ENCODE data around the gene ZIC2.
"Not testable (repeated sequence)": the region's sequence is repeated elsewhere in the genome, so short reads cannot be mapped to it uniquely, and the experiment has no call there.

ZIC2 gene

DNA sequence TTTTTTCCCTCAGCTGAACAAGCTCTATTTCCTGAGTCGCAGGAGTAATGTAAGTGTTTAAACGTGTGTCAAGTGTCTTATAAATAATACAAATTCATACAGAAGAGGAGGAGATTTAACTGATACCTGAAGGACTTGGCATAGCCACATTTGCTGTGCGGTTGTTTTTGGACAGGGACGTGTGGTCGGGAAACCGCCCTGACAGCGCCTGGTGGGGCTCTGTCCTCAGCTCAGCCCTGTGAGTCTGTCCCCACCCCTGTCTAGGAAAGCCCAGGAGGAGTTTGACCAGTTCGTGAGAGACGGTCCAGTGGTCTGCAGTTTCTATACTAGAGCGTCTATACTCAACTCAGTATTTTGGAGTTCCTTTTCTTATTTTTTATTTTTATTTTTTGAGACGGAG lies 16.7 kb downstream of the ZIC2 start:
- no peaks in the 10 kb centered on the region for H3K36me3 ChIP-seq (replicated peaks)
- H3K4me1 ChIP-seq, result no peaks in the 10 kb centered on the region
- no peaks in the 10 kb centered on the region for H3K9me3 ChIP-seq
- H3K27me3 ChIP-seq (ENCODE audit: low read depth), result peaks cover 37% of the 10 kb centered on the region
- no peak for DNase-seq (ENCODE audit: low spot score in 2 of 2)
- in situ Hi-C loops (cut with MboI; ENCODE audit: low sequenced_read_pairs), result no loop called here
- H3K4me3 ChIP-seq, result no peak overlapping the region

- no peaks in the 10 kb centered on the region for H3K36me3 ChIP-seq (replicated peaks)
- in situ Hi-C loops (cut with MboI; ENCODE audit: low sequenced_read_pairs), result no loop called here
- no peak overlapping the region for H3K4me3 ChIP-seq
- no peak for DNase-seq (ENCODE audit: low spot score in 2 of 2)
- no peaks in the 10 kb centered on the region for H3K9me3 ChIP-seq
- no peaks in the 10 kb centered on the region for H3K4me1 ChIP-seq
- H3K27me3 ChIP-seq (ENCODE audit: low read depth), result 0 out of 2 replicates have a peak, but pooled peaks cover 3% of the 10 kb centered on the region
These were observed 33.0 kb downstream of the ZIC2 start for GRCh38 chr13:100014621-100015020.

DNA sequence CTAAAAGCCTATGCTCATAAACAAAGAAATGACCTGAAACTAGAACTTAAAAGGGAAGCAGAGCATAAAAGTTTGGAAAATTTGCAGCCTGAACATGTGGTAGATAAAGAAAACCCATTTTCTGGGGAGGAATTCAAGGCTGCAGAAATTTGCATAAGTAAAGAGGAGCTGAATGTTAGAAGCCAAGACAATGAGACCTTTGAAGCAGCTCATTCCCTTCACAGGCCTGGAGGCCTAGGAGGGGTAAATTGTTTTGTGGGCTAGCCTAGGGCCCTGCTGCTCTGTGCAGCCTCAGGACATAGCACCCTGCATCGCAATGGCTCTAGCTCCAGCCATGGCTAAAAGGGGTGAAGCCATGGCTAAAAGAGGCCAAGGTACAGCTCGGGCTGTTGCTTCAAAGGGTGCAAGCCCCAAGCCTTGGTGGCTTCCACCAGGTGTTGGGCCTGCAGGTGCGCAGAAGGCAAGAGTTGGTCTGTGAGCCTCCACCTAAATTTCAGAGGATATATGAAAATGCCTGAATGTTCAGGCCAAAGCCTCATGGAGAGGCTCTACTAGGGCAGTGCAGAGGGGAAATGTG lies 38.3 kb downstream of the ZIC2 start:
- peak in 1 of 2 experiments; percentile 29 for DNase-seq (ENCODE audit: low spot score in 2 of 2)
- no peaks in the 10 kb centered on the region for H3K36me3 ChIP-seq (replicated peaks)
- no peaks in the 10 kb centered on the region for H3K27me3 ChIP-seq (ENCODE audit: low read depth)
- no peak overlapping the region for H3K4me3 ChIP-seq
- no peaks in the 10 kb centered on the region for H3K4me1 ChIP-seq
- in situ Hi-C loops (cut with MboI; ENCODE audit: low sequenced_read_pairs), result no loop called here
- H3K9me3 ChIP-seq, result no peaks in the 10 kb centered on the region

DNA sequence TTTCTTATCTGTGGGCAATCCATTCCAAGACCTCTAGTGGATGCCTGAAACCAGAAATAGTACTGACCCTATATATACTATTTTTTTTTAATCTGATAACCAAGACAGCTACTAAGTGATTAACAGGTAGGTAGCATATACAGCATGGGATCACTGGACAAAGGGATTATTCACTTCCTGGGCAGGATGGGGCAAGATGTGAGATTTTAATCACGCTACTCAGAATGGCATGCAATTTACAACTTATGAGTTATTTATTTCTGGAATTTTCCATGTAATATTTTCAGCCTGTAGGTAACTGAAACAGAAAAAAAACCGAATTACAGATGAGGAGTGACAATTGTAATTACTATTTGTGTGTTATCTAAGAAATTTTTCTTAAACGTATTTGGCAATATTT lies 41.2 kb downstream of the ZIC2 start:
- in situ Hi-C loops (cut with MboI; ENCODE audit: low sequenced_read_pairs), result no loop called here
- H3K4me3 ChIP-seq, result no peak overlapping the region
- no peaks in the 10 kb centered on the region for H3K9me3 ChIP-seq
- no peaks in the 10 kb centered on the region for H3K4me1 ChIP-seq
- DNase-seq (ENCODE audit: low spot score in 2 of 2), result no peak
- no peaks in the 10 kb centered on the region for H3K27me3 ChIP-seq (ENCODE audit: low read depth)
- no peaks in the 10 kb centered on the region for H3K36me3 ChIP-seq (replicated peaks)

- no peaks in the 10 kb centered on the region for H3K4me1 ChIP-seq
- in situ Hi-C loops (cut with MboI; ENCODE audit: low sequenced_read_pairs), result no loop called here
- no peak for DNase-seq (ENCODE audit: low spot score in 2 of 2)
- H3K27me3 ChIP-seq (ENCODE audit: low read depth), result no peaks in the 10 kb centered on the region
- no peaks in the 10 kb centered on the region for H3K36me3 ChIP-seq (replicated peaks)
- H3K4me3 ChIP-seq, result no peak overlapping the region
- no peaks in the 10 kb centered on the region for H3K9me3 ChIP-seq
These were observed 42.4 kb downstream of the ZIC2 start for GRCh38 chr13:100024023-100024422.

DNA sequence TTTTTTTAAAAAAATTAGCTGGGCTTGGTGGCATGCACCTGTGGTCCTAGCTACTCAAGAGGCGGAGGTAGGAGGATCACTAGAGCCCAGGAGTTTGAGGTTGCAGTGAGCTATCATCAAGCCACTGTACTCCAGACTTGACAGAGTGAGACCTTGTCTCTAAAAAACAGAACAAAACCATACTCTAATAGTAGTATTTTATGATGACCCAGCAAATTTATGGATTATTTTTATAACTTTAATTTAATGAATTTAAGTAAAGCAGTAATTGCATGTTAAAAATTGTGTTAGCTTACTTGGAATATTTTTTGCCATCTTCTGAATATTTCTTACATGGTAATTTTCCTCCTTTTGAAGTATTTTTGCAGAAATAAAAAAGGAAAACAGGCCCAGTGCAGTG lies 48.3 kb downstream of the ZIC2 start:
- Histone ChIP-seq H3K36me3 (replicated peaks) (no peaks in the 10 kb centered on the region), H3K4me1 (no peaks in the 10 kb centered on the region), H3K4me3 (no peak overlapping the region), H3K27me3 (ENCODE audit: low read depth) (no peaks in the 10 kb centered on the region), H3K9me3 (no peaks in the 10 kb centered on the region)
- no peak for DNase-seq (ENCODE audit: low spot score in 2 of 2)
- in situ Hi-C loops (cut with MboI; ENCODE audit: low sequenced_read_pairs), result no loop called here

DNA sequence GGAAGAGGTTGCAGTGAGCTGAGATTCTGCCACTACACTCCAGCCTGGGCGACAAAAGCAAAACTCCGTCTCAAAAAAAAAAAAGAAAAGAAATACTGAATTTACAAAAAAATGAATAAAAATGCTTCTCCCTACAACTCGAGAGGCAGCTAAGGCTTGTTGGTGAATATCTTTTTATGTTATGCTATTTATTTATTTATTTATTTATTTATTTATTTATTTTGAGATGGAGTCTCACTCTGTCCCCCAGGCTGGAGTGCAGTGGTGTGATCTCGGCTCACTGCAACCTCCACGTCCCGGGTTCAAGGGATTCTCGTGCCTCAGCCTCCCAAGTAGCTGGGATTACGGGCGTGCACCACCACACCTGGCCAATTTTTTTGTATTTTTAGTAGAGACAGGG lies 51.1 kb downstream of the ZIC2 start:
- H3K4me3 ChIP-seq; H3K27me3 ChIP-seq (ENCODE audit: low read depth); DNase-seq (ENCODE audit: low spot score in 2 of 2); H3K9me3 ChIP-seq; H3K4me1 ChIP-seq; in situ Hi-C loops (cut with MboI; ENCODE audit: low sequenced_read_pairs); H3K36me3 ChIP-seq (replicated peaks): not testable (repeated sequence)

DNA sequence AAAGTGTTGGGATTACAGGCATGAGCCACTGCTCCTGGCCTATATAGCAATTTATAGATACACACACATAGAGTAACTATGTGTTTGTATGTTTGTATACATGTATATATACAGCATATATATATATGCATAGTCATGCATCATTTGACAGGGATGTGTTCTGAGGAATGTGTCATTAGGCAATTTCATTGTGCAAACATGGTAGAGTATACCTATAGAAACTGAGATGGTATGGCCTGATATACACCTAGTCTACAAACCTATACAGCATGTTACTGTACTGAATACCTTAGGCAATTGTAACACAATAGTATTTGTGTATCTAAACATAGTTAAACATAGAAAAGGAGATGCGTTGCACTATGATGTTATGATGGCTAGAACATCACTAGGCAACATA lies 54.4 kb downstream of the ZIC2 start:
- Histone ChIP-seq H3K4me3 (no peak overlapping the region), H3K36me3 (replicated peaks) (no peaks in the 10 kb centered on the region), H3K9me3 (no peaks in the 10 kb centered on the region), H3K27me3 (ENCODE audit: low read depth) (no peaks in the 10 kb centered on the region), H3K4me1 (no peaks in the 10 kb centered on the region; the same call in 1 of the 2 replicates)
- in situ Hi-C loops (cut with MboI; ENCODE audit: low sequenced_read_pairs), result no loop called here
- no peak for DNase-seq (ENCODE audit: low spot score in 2 of 2)
